GM12872 (cell line): ENCODE data around the gene MAST4.

ENCODE experiments used
- CTCF ChIP-seq: IDR thresholded peaks from 3 replicates; pipeline ENCODE4 v1.5.1; 2011; ENCODE audit warnings: low read depth, mild to moderate bottlenecking, low read length, moderate library complexity; ENCODE audit not compliant: insufficient read depth

The MAST4 gene

GRCh38 chr5:66861402-66861801, 265.2 kb downstream of the MAST4 start:
- no peak for TF ChIP-seq CTCF

DNA sequence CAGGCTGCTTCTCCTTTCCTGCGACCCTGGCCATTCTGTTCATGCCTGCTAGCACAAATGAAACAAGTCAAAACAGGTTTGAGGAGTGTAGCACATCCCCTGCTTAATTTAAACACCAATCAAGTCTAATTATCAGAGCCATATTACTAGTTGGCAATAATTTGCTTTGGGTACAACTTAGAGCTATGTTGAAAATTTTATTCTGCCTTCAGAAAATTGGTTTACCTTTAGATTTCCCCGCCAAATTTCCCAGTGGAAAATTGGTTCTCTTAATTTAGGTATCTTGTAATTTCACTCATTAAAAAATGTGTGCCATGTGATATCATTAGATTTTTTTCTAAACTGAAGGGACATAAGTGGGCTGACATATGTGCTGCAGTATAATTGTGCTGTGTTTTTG, 265.8 kb downstream of the MAST4 start:
- TF ChIP-seq CTCF, result no peak

GRCh38 chr5:66863243-66864170, 267.3 kb downstream of the MAST4 start:
- TF ChIP-seq CTCF, result no peak

- peak; percentile 81 for TF ChIP-seq CTCF
Observed at GRCh38 chr5:66864240-66864884, 268.2 kb downstream of the MAST4 start.

GRCh38 chr5:66867618-66868322, 271.6 kb downstream of the MAST4 start:
- TF ChIP-seq CTCF, result no peak

- no peak for TF ChIP-seq CTCF
Observed at GRCh38 chr5:66869347-66869746, 273.2 kb downstream of the MAST4 start.

DNA sequence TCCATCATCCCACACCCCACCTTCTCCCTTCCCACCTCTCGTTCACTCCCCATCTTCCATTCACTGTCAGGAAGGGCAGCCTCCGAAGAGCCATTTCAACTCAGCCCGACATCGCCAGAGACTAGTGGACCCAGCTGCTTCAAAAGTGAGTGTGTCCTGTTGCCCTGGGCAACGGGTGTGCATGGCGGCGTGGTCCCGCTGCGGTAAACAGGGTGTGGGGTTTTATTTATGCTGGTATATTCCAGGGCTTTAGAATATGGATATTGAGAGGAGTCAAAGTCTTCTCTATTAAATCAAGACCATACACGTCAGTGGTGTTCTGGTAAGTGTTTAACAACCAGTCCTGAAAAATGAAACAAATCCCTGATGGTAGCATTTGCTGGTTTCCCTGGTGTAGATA, 274.5 kb downstream of the MAST4 start:
- no peak for TF ChIP-seq CTCF
